Suprapubic skin (tissue), 3 donors: ENCODE data around the gene OTUD5.

Source experiments
- CTCF ChIP-seq, 2 donors: fragments of 200-600 bp in 1 of 2; fragments of 450-650 bp in 1 of 2; sonication (generic) in 1 of 2; IDR thresholded peaks; one replicate each; pipeline ENCODE4 v1.5.1; 2016 to 2019; ENCODE audit warnings: antibody characterized with exemption in 2 of 2, mild to moderate bottlenecking in 1 of 2, moderate library complexity in 1 of 2
- POLR2A ChIP-seq, 2 donors: fragments of 450-650 bp; IDR thresholded peaks; one replicate each; pipeline ENCODE4 v1.6.1; 2017; ENCODE audit warnings: antibody characterized with exemption in 2 of 2, mild to moderate bottlenecking in 2 of 2, moderate library complexity in 2 of 2

GRCh38 chrX:48902776-48903175 lies 54.6 kb downstream of the OTUD5 start:
- TF ChIP-seq CTCF (IDR thresholded peaks at IDR 0.05) (no peak), POLR2A (IDR thresholded peaks at IDR 0.05) (no peak)
